ENCODE measurements around the gene PUSL1. TPM values are rescaled to one million over a fixed set of nuclear protein-coding genes. Genes with fewer than 3 reads are reported as not detected.

PUSL1 gene
- total and polyA plus RNA-seq, 2 of the 13 experiments (the other 11 are each of a cell fraction or from before 2014, with no cell fraction given), result 8.3 to 22.2 TPM

GRCh38 chr1:1332031-1332755, 23.8 kb downstream of the PUSL1 start (continued):
- no peak for TF ChIP-seq GLMP (CRISPR knock-in tag; IDR thresholded peaks at IDR 0.05; ENCODE audit: borderline replicate concordance)
- TF ChIP-seq ZNF776 (CRISPR knock-in tag; IDR thresholded peaks at IDR 0.05), result peak; percentile 34; the same call in 1 of the 2 replicates
- no peak for TF ChIP-seq ZBTB3 (CRISPR knock-in tag; IDR thresholded peaks at IDR 0.05; ENCODE audit: borderline replicate concordance, low read depth)
- TF ChIP-seq KDM4B (CRISPR knock-in tag; IDR thresholded peaks at IDR 0.05), result no peak
- no peak for TF ChIP-seq CBFB (CRISPR knock-in tag; IDR thresholded peaks at IDR 0.05)
- peak; percentile 29; the same call in 1 of the 2 replicates for TF ChIP-seq KDM2A (CRISPR knock-in tag; IDR thresholded peaks at IDR 0.05; ENCODE audit: borderline replicate concordance, low read depth)
- TF ChIP-seq CERS6 (CRISPR knock-in tag; IDR thresholded peaks at IDR 0.05), result no peak
- no peak for TF ChIP-seq PITX1 (CRISPR knock-in tag; IDR thresholded peaks at IDR 0.05)
- 0 out of 2 replicates have a peak, but pooled peaks have one; percentile 39 for TF ChIP-seq NRL (CRISPR knock-in tag; IDR thresholded peaks at IDR 0.05; ENCODE audit: borderline replicate concordance)
- TF ChIP-seq DZIP1 (CRISPR knock-in tag; IDR thresholded peaks at IDR 0.05), result no peak
- TF ChIP-seq ZNF773 (CRISPR knock-in tag; IDR thresholded peaks at IDR 0.05; ENCODE audit: borderline replicate concordance), result no peak
- peak; percentile 23 for TF ChIP-seq AGO2 (optimal IDR thresholded peaks at IDR 0.05; ENCODE audit: low read depth, low read length)
- peak; percentile 74; the same call in 1 of the 2 replicates for TF ChIP-seq AKAP8 (CRISPR knock-in tag; IDR thresholded peaks at IDR 0.05)
- TF ChIP-seq SRY (CRISPR knock-in tag; IDR thresholded peaks at IDR 0.05), result no peak
- no peak for TF ChIP-seq CEBPZ (IDR thresholded peaks at IDR 0.05; ENCODE audit: low read length)
- TF ChIP-seq ZNF691 (CRISPR knock-in tag; IDR thresholded peaks at IDR 0.05; ENCODE audit: borderline replicate concordance, low read depth), result 0 out of 2 replicates have a peak, but pooled peaks have one; percentile 18

Data from HepG2 (cell line).